ENCODE results near the gene DUSP23.

DNA sequence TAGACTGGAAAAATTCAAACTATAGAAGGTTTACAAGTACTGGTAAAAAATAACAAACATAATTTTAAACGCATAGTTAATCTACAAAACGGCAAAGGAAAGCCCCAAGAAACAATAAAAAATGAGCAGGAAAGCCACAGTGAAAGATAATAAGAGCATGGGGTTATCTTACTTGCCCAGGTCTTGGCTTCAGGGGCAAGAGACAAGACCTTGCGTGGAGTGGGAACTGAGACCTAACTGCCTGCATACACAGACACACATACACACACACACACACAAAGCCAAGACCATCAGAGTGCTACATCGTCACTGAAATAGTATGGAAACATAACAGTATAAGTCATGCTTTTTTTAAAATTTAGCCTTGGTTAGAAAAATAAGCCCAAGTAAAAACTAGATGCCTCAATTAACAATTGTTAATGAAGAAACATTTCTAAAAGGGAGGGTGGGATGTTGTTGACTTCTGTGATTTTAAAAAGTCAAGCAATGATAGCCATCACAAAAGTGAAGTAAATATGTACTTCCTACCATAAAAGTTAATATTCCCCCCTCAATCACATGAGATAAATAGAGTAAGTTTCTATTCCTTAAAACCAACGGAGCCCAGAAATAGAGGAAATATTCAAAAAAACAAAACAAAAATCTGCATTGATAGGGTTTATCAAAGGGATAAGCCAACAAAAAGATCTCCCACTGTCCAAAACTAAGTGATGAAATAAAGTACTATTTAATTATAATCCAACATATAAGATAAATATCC is 36.9 kb upstream of the DUSP23 start:
- TF ChIP-seq, protein P1, sequence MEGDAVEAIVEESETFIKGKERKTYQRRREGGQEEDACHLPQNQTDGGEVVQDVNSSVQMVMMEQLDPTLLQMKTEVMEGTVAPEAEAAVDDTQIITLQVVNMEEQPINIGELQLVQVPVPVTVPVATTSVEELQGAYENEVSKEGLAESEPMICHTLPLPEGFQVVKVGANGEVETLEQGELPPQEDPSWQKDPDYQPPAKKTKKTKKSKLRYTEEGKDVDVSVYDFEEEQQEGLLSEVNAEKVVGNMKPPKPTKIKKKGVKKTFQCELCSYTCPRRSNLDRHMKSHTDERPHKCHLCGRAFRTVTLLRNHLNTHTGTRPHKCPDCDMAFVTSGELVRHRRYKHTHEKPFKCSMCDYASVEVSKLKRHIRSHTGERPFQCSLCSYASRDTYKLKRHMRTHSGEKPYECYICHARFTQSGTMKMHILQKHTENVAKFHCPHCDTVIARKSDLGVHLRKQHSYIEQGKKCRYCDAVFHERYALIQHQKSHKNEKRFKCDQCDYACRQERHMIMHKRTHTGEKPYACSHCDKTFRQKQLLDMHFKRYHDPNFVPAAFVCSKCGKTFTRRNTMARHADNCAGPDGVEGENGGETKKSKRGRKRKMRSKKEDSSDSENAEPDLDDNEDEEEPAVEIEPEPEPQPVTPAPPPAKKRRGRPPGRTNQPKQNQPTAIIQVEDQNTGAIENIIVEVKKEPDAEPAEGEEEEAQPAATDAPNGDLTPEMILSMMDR (IDR thresholded peaks at IDR 0.05; ENCODE audit: extremely low read depth in 1 of 2, insufficient read depth in 1 of 2, low read depth in 1 of 2, low read length in 2 of 2): no peak
- no peak for TF ChIP-seq POLR2AphosphoS5 (IDR thresholded peaks at IDR 0.05; ENCODE audit: insufficient read depth, low read depth, low read length)
